ENCODE measurements around the gene GRIK4.
"Not testable (repeated sequence)": the region's sequence is repeated elsewhere in the genome, so short reads cannot be mapped to it uniquely, and the experiment has no call there.

GRIK4 gene

GRCh38 chr11:121004206-121004840 is 492.8 kb downstream of the GRIK4 start:
- TF ChIP-seq CTCF (IDR thresholded peaks at IDR 0.05; ENCODE audit: low read depth, low read length): no peak

GRCh38 chr11:121006922-121007321 is 495.4 kb downstream of the GRIK4 start:
- no peak overlapping the region for H3K4me3 ChIP-seq (replicated peaks in 1 of 2; ENCODE audit: low read depth in 2 of 2, low read length in 2 of 2)
- DNase-seq (ENCODE audit: low read depth in 2 of 2): no peak
- TF ChIP-seq CTCF (IDR thresholded peaks at IDR 0.05; ENCODE audit: low read depth, low read length): no peak

More at GRCh38 chr11:121004206-121004840, 492.8 kb downstream of the GRIK4 start:
- no peak for DNase-seq (ENCODE audit: low read depth in 2 of 2)
- no peak overlapping the region for H3K4me3 ChIP-seq (replicated peaks in 1 of 2; ENCODE audit: low read depth in 2 of 2, low read length in 2 of 2)

- no peak overlapping the region for H3K4me3 ChIP-seq (replicated peaks in 1 of 2; ENCODE audit: low read depth in 2 of 2, low read length in 2 of 2)
- no peak for TF ChIP-seq CTCF (IDR thresholded peaks at IDR 0.05; ENCODE audit: low read depth, low read length)
- no peak for DNase-seq (ENCODE audit: low read depth in 2 of 2)
Measured at GRCh38 chr11:121008551-121008950, 497.0 kb downstream of the GRIK4 start.

- H3K4me3 ChIP-seq (replicated peaks in 1 of 2; ENCODE audit: low read depth in 2 of 2, low read length in 2 of 2): no peak overlapping the region
- DNase-seq (ENCODE audit: low read depth in 2 of 2): no peak
- TF ChIP-seq CTCF (IDR thresholded peaks at IDR 0.05; ENCODE audit: low read depth, low read length): no peak
Measured at GRCh38 chr11:121012091-121012490, 500.5 kb downstream of the GRIK4 start.

- no peak for DNase-seq (ENCODE audit: low read depth in 2 of 2)
- H3K4me3 ChIP-seq (replicated peaks in 1 of 2; ENCODE audit: low read depth in 2 of 2, low read length in 2 of 2): no peak overlapping the region
- no peak for TF ChIP-seq CTCF (IDR thresholded peaks at IDR 0.05; ENCODE audit: low read depth, low read length)
Measured at GRCh38 chr11:121018746-121019145, 507.2 kb downstream of the GRIK4 start.

GRCh38 chr11:121021718-121022117 is 510.2 kb downstream of the GRIK4 start:
- H3K4me3 ChIP-seq (replicated peaks in 1 of 2; ENCODE audit: low read depth in 2 of 2, low read length in 2 of 2); DNase-seq (ENCODE audit: low read depth in 2 of 2): not testable (repeated sequence)

- TF ChIP-seq CTCF (IDR thresholded peaks at IDR 0.05; ENCODE audit: low read depth, low read length): no peak
- peak; percentile 76 to 91 for DNase-seq (ENCODE audit: low read depth in 2 of 2)
Measured at GRCh38 chr11:121023848-121024751, 512.6 kb downstream of the GRIK4 start, which contains the start of gene TBCEL. TSS of gene TBCEL (plus strand) at chr11:121024102. CDS start at chr11:121045691, 21,589 bp downstream.

More at GRCh38 chr11:121023848-121024751, 512.6 kb downstream of the GRIK4 start, which contains the start of gene TBCEL:
- peak within 1 kb of the TSS; percentile 65 to 95 for H3K4me3 ChIP-seq (replicated peaks in 1 of 2; ENCODE audit: low read depth in 2 of 2, low read length in 2 of 2)

Data from cardiac fibroblast (primary cell).